Hepatocyte (in vitro differentiated cells): Measurements from ENCODE around the gene WDR70. TPM values are rescaled to one million over a fixed set of nuclear protein-coding genes. Genes with fewer than 3 reads are reported as not detected.

Experiments used
- DNase-seq: peaks from one replicate; pipeline ENCODE4 v3.0.0-alpha.2; 2016; ENCODE audit warnings: low spot score
- H2AFZ ChIP-seq: fragments of 200-600 bp; sonication (generic); 2 replicates; pipeline ENCODE4 v1.6.0; 2016; ENCODE audit warnings: antibody characterized with exemption, mild to moderate bottlenecking
- H3K27ac ChIP-seq: fragments of 200-600 bp; sonication (generic); 2 replicates; pipeline ENCODE4 v1.5.1; 2016; ENCODE audit warnings: mild to moderate bottlenecking
- H3K27me3 ChIP-seq: fragments of 200-600 bp; sonication (generic); 2 replicates; pipeline ENCODE4 v1.6.1; 2016
- H3K36me3 ChIP-seq: fragments of 200-600 bp; sonication (generic); replicated peaks from 2 replicates; pipeline ENCODE4 v1.5.1; 2016; ENCODE audit warnings: low read depth; ENCODE audit not compliant: insufficient read depth
- H3K4me1 ChIP-seq: fragments of 200-600 bp; sonication (generic); 2 replicates; pipeline ENCODE4 v1.5.1; 2016; ENCODE audit warnings: mild to moderate bottlenecking, moderate library complexity; ENCODE audit not compliant: insufficient read depth
- H3K4me2 ChIP-seq: fragments of 200-600 bp; sonication (generic); 2 replicates; pipeline ENCODE4 v1.6.0; 2016
- H3K4me3 ChIP-seq: fragments of 200-600 bp; sonication (generic); 2 replicates; pipeline ENCODE4 v1.5.1; 2016; ENCODE audit warnings: mild to moderate bottlenecking
- H3K79me2 ChIP-seq: fragments of 200-600 bp; sonication (generic); 2 replicates; pipeline ENCODE4 v1.6.0; 2017; ENCODE audit warnings: mild to moderate bottlenecking
- H3K9me2 ChIP-seq: fragments of 200-600 bp; sonication (generic); replicated peaks from 2 replicates; pipeline ENCODE4 v1.6.0; 2017; ENCODE audit warnings: mild to moderate bottlenecking; ENCODE audit not compliant: insufficient read depth
- H3K9me3 ChIP-seq: fragments of 200-600 bp; sonication (generic); 2 replicates; pipeline ENCODE4 v1.5.1; 2016; ENCODE audit warnings: low read depth, mild to moderate bottlenecking
- H4K20me1 ChIP-seq: fragments of 200-600 bp; sonication (generic); 2 replicates; pipeline ENCODE4 v1.6.0; 2016; ENCODE audit warnings: mild to moderate bottlenecking; ENCODE audit not compliant: insufficient read depth, poor library complexity, severe bottlenecking
- EZH2 ChIP-seq: fragments of 200-600 bp; sonication (generic); IDR thresholded peaks from 2 replicates; pipeline ENCODE4 v1.6.1; 2016; ENCODE audit warnings: antibody characterized with exemption, mild to moderate bottlenecking, borderline replicate concordance
- EZH2phosphoT487 ChIP-seq: fragments of 200-600 bp; sonication (generic); IDR thresholded peaks from one replicate; pipeline ENCODE4 v1.6.1; 2018; ENCODE audit warnings: antibody characterized with exemption, mild to moderate bottlenecking, low read depth, moderate library complexity; ENCODE audit not compliant: unreplicated experiment, severe bottlenecking
- WGBS: methylation state at CpG from one replicate; pipeline ENCODE4 v1.1.6; 2016; ENCODE audit warnings: low lambda C conversion rate; ENCODE audit errors: missing lambda C conversion rate; 5-methylcytosine and 5-hydroxymethylcytosine counted together
- polyA plus RNA-seq: library from polyadenylated mRNA; unstranded; fragments of >200 nt; fragmentation: Nextera tagmentation; extraction: Ambion mirVana; gene quantifications from 2 replicates; pipeline ENCODE4 v1.2.1, GENCODE V29; 2016
- total RNA-seq: library from RNA; depleted of rRNA; stranded (reverse); fragments of >200 nt; gene quantifications from 2 replicates; pipeline ENCODE4 v1.2.3, GENCODE V29; 2014
- TF ChIP-seq, protein P1 (sequence below): fragments of 200-600 bp; sonication (generic); IDR thresholded peaks from 2 replicates; pipeline ENCODE4 v1.5.1; 2016; ENCODE audit warnings: antibody characterized with exemption, mild to moderate bottlenecking; ENCODE audit not compliant: poor library complexity

Gene WDR70
- total and polyA plus RNA-seq, 2 experiments from 2014 or later: 22.3 to 37.0 TPM

DNA sequence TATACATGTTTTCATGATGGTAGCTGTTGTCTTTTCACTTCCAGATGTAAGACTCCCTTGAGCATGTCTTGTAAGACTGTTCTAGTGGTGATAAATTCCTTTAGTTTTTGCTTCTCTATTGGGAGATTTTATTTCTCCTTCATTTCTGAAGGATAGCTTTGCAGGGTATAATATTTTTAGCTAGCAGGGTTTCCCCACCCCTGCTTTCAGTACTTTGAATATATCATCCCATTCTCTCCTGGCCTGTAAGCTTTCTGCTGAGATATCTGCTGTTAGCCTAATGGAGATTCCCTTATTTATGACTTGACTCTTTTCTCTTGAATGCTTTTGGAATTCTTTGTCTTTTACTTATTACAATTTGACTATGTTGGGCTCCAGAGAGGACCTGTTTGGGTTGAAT is 249.8 kb downstream of the WDR70 start:
- no peaks in the 10 kb centered on the region for H3K79me2 ChIP-seq
- H3K4me2 ChIP-seq: no peak overlapping the region
- H3K36me3 ChIP-seq: no peaks in the 10 kb centered on the region
- no peaks in the 10 kb centered on the region for H4K20me1 ChIP-seq
- peaks cover 3% of the 10 kb centered on the region for H3K9me3 ChIP-seq
- DNase-seq: no peak
- H3K27ac ChIP-seq: no peak overlapping the region
- no peaks in the 10 kb centered on the region for H3K4me1 ChIP-seq
- no peak overlapping the region for H3K4me3 ChIP-seq
- no peaks in the 10 kb centered on the region for H3K27me3 ChIP-seq
- H2AFZ ChIP-seq: no peak overlapping the region
- TF ChIP-seq EZH2 (no peak), EZH2phosphoT487 (no peak)
- TF ChIP-seq, protein P1, sequence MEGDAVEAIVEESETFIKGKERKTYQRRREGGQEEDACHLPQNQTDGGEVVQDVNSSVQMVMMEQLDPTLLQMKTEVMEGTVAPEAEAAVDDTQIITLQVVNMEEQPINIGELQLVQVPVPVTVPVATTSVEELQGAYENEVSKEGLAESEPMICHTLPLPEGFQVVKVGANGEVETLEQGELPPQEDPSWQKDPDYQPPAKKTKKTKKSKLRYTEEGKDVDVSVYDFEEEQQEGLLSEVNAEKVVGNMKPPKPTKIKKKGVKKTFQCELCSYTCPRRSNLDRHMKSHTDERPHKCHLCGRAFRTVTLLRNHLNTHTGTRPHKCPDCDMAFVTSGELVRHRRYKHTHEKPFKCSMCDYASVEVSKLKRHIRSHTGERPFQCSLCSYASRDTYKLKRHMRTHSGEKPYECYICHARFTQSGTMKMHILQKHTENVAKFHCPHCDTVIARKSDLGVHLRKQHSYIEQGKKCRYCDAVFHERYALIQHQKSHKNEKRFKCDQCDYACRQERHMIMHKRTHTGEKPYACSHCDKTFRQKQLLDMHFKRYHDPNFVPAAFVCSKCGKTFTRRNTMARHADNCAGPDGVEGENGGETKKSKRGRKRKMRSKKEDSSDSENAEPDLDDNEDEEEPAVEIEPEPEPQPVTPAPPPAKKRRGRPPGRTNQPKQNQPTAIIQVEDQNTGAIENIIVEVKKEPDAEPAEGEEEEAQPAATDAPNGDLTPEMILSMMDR: no peak
- no peaks in the 10 kb centered on the region for H3K9me2 ChIP-seq

DNA sequence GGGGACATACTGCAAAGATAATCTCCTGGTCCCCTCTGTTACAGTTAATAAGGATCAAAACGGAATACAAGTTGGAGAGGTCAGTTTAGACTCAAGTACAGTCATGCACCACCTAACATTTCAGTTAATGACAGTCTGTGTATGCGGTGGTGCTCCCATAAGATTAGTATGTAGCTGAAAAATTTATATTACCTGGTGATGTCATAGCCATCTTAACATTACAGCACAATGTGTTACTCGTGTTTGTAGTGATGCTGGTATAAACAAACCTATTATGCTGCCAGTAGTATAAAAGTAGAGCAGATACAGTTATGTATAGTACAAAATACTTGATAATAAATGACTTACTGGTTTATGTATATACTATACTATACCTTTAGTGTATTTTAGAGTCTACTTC is 252.8 kb downstream of the WDR70 start:
- Histone ChIP-seq H3K9me2 (no peaks in the 10 kb centered on the region), H3K4me3 (no peak overlapping the region), H2AFZ (no peak overlapping the region), H3K9me3 (peaks cover 3% of the 10 kb centered on the region), H3K4me1 (no peaks in the 10 kb centered on the region), H3K27me3 (no peaks in the 10 kb centered on the region), H3K79me2 (no peaks in the 10 kb centered on the region), H3K27ac (no peak overlapping the region), H3K4me2 (no peak overlapping the region), H3K36me3 (no peaks in the 10 kb centered on the region), H4K20me1 (no peaks in the 10 kb centered on the region)
- DNase-seq: no peak
- TF ChIP-seq EZH2phosphoT487 (no peak), EZH2 (no peak)
- TF ChIP-seq, protein P1: no peak
- 78% methylated on average over 3 of the region's 3 CpGs for WGBS

DNA sequence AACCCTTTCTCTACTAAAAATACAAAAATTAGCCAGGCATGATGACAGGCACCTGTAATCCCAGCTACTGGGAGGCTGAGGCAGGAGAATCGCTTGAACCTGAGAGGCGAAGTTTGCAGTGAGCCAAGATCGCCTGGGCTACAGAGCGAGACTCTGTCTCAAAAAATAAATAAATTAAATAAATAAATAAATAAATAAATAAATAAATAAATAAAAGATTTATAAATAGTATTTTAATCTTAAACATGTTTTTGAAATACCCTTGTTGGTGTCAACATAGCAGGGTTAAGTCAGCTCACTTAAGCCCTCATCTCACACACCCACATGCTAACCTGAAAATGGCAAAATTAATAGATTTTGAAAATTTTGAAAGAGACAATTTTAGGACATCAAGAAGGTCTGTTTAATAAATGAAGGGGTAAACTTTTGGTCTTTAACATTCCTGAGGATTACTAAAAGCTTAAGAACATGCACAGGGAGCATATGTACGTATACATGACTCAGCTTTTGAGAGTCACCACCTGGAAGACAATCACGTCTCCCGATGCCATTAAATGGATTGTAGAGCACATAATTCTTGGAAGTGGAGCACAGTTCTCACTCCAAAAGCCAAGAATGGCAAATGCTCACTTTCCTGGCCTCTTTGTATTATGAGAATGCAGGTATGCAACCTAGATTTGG is 258.2 kb downstream of the WDR70 start:
- no peak overlapping the region for H3K4me2 ChIP-seq
- H3K27ac ChIP-seq: no peak overlapping the region
- no peak overlapping the region for H3K4me3 ChIP-seq
- WGBS: 90% methylated on average over 7 of the region's 7 CpGs
- no peaks in the 10 kb centered on the region for H3K9me3 ChIP-seq
- no peaks in the 10 kb centered on the region for H3K79me2 ChIP-seq
- no peaks in the 10 kb centered on the region for H3K9me2 ChIP-seq
- no peaks in the 10 kb centered on the region for H3K27me3 ChIP-seq
- no peaks in the 10 kb centered on the region for H3K36me3 ChIP-seq
- H3K4me1 ChIP-seq: no peaks in the 10 kb centered on the region
- DNase-seq: no peak
- no peak overlapping the region for H2AFZ ChIP-seq
- TF ChIP-seq EZH2phosphoT487: no peak
- TF ChIP-seq, protein P1: no peak
- no peak for TF ChIP-seq EZH2
- no peaks in the 10 kb centered on the region for H4K20me1 ChIP-seq
